Upper lobe of left lung (tissue), 4 donors: ENCODE data around the gene TTC28.

Experiments
- CTCF ChIP-seq, 6 experiments: fragments of 450-650 bp in 4 of 6; fragments of 200-600 bp in 2 of 6; sonication (generic) in 2 of 6; IDR thresholded peaks; one replicate each; pipeline ENCODE4 v1.5.1; 2016 to 2019; ENCODE audit warnings: antibody characterized with exemption in 6 of 6
- POLR2AphosphoS5 ChIP-seq, 2 donors: sonication (generic); formaldehyde crosslinking; IDR thresholded peaks; one replicate each; pipeline ENCODE4 v1.5.1; 2017; ENCODE audit warnings: antibody characterized with exemption in 2 of 2

GRCh38 chr22:28299753-28300152, 379.9 kb downstream of the TTC28 start:
- TF ChIP-seq POLR2AphosphoS5 (IDR thresholded peaks at IDR 0.05) (no peak), CTCF (IDR thresholded peaks at IDR 0.05) (no peak)
